WTC11 (cell line): ENCODE measurements around the gene SPDEF. TPM values are rescaled to one million over a fixed set of nuclear protein-coding genes. Genes with fewer than 3 reads are reported as not detected.

ENCODE experiments used
- ATAC-seq: fragments of 200-7000 bp; cut with Tn5 transposase; 2 replicates; pipeline ENCODE4 v1.10.0; 2021; ENCODE audit warnings: mild to moderate bottlenecking, moderate library complexity
- CTCF ChIA-PET: fragments of 300-600 bp; sonication (Branson Sonifier 250); formaldehyde crosslinking; loops from one replicate; lab custom pipeline; 2021; ENCODE audit warnings: antibody characterized with exemption; lab: Charles Lee
- POLR2A ChIA-PET: fragments of 350-600 bp; sonication (Branson Sonifier 250); formaldehyde crosslinking; loops from one replicate; lab custom pipeline; 2021; ENCODE audit warnings: antibody characterized with exemption; lab: Charles Lee
- DNase-seq: peaks from one replicate; pipeline ENCODE4 v3.0.0; 2021; ENCODE audit warnings: low spot score
- H3K27ac Mint-ChIP-seq: 2 replicates; pipeline ENCODE4 v1.8.0; 2021; ENCODE audit warnings: mixed read lengths
- H3K27me3 Mint-ChIP-seq: 2 replicates; pipeline ENCODE4 v1.8.0; 2021; ENCODE audit warnings: low read depth, mild to moderate bottlenecking, moderate library complexity, mixed read lengths
- H3K36me3 Mint-ChIP-seq: 2 replicates; pipeline ENCODE4 v1.8.0; 2021; ENCODE audit warnings: mixed read lengths
- H3K4me1 Mint-ChIP-seq: 2 replicates; pipeline ENCODE4 v1.8.0; 2022; ENCODE audit warnings: mixed read lengths
- H3K4me3 Mint-ChIP-seq: 2 replicates; pipeline ENCODE4 v1.8.0; 2021; ENCODE audit warnings: mild to moderate bottlenecking, moderate library complexity, mixed read lengths
- H3K9me3 Mint-ChIP-seq: 2 replicates; pipeline ENCODE4 v1.8.0; 2021; ENCODE audit warnings: mixed read lengths
- ESRRA ChIP-seq: sonication (generic); formaldehyde crosslinking; IDR thresholded peaks from 2 replicates; pipeline ENCODE4 v1.8.1; 2022; ENCODE audit warnings: mild to moderate bottlenecking, missing genetic modification reagents, borderline replicate concordance
- GABPB1 ChIP-seq: sonication (generic); formaldehyde crosslinking; IDR thresholded peaks from 2 replicates; pipeline ENCODE4 v1.8.1; 2023; ENCODE audit warnings: mild to moderate bottlenecking, missing genetic modification reagents
- IRF2 ChIP-seq: sonication (generic); formaldehyde crosslinking; IDR thresholded peaks from 2 replicates; pipeline ENCODE4 v1.8.0; 2022; ENCODE audit warnings: low read depth, missing genetic modification reagents, borderline replicate concordance
- NFE2L1 ChIP-seq: sonication (generic); formaldehyde crosslinking; IDR thresholded peaks from 2 replicates; pipeline ENCODE4 v1.8.1; 2023; ENCODE audit warnings: missing genetic modification reagents
- NR3C1 ChIP-seq: sonication (generic); formaldehyde crosslinking; conservative IDR thresholded peaks from 2 replicates; pipeline ENCODE4 v1.8.1; 2023; ENCODE audit warnings: low read depth, mild to moderate bottlenecking, missing genetic modification reagents
- SMAD3 ChIP-seq: sonication (generic); formaldehyde crosslinking; IDR thresholded peaks from 2 replicates; pipeline ENCODE4 v1.8.0; 2022; ENCODE audit warnings: missing genetic modification reagents, mild to moderate bottlenecking, borderline replicate concordance
- TEAD4 ChIP-seq: sonication (generic); formaldehyde crosslinking; IDR thresholded peaks from 2 replicates; pipeline ENCODE4 v1.8.0; 2022; ENCODE audit warnings: mild to moderate bottlenecking, missing genetic modification reagents
- ZNF423 ChIP-seq: fragments of 250-450 bp; sonication (Bioruptor Pico); IDR thresholded peaks from 2 replicates; pipeline ENCODE4 v2.1.2; 2022; ENCODE audit warnings: mild to moderate bottlenecking, moderate library complexity
- total RNA-seq: library from RNA; stranded (reverse); gene quantifications from 3 replicates; pipeline ENCODE4 v1.2.3, GENCODE V29; 2021
- TF ChIP-seq, protein P1 (sequence below): sonication (generic); formaldehyde crosslinking; IDR thresholded peaks from 2 replicates; pipeline ENCODE4 v1.8.0; 2022; ENCODE audit warnings: missing genetic modification reagents
- TF ChIP-seq, protein P2 (sequence below): sonication (generic); formaldehyde crosslinking; IDR thresholded peaks from 2 replicates; pipeline ENCODE4 v1.8.1; 2023; ENCODE audit warnings: mild to moderate bottlenecking, missing genetic modification reagents, moderate library complexity
- TF ChIP-seq, protein P3 (sequence below): sonication (generic); formaldehyde crosslinking; IDR thresholded peaks from 2 replicates; pipeline ENCODE4 v1.8.1; 2023; ENCODE audit warnings: mild to moderate bottlenecking, moderate library complexity, missing genetic modification reagents
- TF ChIP-seq, protein P4 (sequence below): fragments of 250-450 bp; sonication (Bioruptor Pico); IDR thresholded peaks from 2 replicates; pipeline ENCODE4 v1.9.0; 2021; ENCODE audit warnings: mild to moderate bottlenecking
- TF ChIP-seq, protein P5 (sequence below): fragments of 250-450 bp; sonication (Bioruptor Pico); conservative IDR thresholded peaks from 2 replicates; pipeline ENCODE4 v1.9.0; 2021; ENCODE audit warnings: mild to moderate bottlenecking

SPDEF gene
- total RNA-seq, 1 experiment from 2014 or later: 0.72 TPM

DNA sequence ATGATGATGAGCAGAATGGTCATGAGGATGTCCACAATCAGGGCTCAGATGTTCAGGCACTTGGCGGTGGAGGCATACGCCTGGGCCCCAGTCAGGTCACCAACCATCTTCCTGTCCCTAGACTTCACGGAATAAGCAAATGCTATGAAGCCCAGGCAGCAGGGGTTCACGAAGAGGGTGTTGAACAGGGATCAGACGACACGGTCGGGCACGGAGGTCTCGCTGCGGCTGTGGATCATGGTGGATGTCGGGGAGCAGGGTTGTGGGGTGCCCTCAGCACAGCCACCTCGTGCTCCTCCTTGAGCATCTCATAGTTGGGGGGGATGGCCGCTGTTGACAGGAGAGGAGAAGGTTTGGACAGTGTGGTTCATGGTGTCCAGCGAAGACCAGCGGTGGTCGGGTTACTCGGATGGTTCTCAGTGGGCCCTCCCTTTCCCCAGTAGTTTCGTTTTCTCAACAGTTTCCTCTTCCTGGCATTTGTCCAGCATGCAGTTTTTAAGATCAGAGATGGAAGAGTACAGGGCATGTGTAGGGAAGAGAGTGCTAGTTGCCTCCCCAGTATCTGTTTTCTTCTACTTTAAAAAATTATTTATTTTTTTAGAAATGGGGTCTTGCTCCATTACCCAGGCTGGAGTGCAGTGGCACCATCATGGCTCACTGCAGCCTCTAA is 20.3 kb upstream of the SPDEF start (continued):
- TF ChIP-seq, protein P1, sequence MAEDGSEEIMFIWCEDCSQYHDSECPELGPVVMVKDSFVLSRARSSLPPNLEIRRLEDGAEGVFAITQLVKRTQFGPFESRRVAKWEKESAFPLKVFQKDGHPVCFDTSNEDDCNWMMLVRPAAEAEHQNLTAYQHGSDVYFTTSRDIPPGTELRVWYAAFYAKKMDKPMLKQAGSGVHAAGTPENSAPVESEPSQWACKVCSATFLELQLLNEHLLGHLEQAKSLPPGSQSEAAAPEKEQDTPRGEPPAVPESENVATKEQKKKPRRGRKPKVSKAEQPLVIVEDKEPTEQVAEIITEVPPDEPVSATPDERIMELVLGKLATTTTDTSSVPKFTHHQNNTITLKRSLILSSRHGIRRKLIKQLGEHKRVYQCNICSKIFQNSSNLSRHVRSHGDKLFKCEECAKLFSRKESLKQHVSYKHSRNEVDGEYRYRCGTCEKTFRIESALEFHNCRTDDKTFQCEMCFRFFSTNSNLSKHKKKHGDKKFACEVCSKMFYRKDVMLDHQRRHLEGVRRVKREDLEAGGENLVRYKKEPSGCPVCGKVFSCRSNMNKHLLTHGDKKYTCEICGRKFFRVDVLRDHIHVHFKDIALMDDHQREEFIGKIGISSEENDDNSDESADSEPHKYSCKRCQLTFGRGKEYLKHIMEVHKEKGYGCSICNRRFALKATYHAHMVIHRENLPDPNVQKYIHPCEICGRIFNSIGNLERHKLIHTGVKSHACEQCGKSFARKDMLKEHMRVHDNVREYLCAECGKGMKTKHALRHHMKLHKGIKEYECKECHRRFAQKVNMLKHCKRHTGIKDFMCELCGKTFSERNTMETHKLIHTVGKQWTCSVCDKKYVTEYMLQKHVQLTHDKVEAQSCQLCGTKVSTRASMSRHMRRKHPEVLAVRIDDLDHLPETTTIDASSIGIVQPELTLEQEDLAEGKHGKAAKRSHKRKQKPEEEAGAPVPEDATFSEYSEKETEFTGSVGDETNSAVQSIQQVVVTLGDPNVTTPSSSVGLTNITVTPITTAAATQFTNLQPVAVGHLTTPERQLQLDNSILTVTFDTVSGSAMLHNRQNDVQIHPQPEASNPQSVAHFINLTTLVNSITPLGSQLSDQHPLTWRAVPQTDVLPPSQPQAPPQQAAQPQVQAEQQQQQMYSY (CRISPR knock-in tag): no peak
- no peak for TF ChIP-seq IRF2 (CRISPR knock-in tag)
- TF ChIP-seq SMAD3 (CRISPR knock-in tag): no peak
- TF ChIP-seq, protein P2, sequence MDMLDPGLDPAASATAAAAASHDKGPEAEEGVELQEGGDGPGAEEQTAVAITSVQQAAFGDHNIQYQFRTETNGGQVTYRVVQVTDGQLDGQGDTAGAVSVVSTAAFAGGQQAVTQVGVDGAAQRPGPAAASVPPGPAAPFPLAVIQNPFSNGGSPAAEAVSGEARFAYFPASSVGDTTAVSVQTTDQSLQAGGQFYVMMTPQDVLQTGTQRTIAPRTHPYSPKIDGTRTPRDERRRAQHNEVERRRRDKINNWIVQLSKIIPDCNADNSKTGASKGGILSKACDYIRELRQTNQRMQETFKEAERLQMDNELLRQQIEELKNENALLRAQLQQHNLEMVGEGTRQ (CRISPR knock-in tag): no peak
- no peak for TF ChIP-seq ESRRA (CRISPR knock-in tag)
- TF ChIP-seq, protein P3, sequence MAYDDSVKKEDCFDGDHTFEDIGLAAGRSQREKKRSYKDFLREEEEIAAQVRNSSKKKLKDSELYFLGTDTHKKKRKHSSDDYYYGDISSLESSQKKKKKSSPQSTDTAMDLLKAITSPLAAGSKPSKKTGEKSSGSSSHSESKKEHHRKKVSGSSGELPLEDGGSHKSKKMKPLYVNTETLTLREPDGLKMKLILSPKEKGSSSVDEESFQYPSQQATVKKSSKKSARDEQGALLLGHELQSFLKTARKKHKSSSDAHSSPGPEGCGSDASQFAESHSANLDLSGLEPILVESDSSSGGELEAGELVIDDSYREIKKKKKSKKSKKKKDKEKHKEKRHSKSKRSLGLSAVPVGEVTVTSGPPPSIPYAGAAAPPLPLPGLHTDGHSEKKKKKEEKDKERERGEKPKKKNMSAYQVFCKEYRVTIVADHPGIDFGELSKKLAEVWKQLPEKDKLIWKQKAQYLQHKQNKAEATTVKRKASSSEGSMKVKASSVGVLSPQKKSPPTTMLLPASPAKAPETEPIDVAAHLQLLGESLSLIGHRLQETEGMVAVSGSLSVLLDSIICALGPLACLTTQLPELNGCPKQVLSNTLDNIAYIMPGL (CRISPR knock-in tag): no peak

DNA sequence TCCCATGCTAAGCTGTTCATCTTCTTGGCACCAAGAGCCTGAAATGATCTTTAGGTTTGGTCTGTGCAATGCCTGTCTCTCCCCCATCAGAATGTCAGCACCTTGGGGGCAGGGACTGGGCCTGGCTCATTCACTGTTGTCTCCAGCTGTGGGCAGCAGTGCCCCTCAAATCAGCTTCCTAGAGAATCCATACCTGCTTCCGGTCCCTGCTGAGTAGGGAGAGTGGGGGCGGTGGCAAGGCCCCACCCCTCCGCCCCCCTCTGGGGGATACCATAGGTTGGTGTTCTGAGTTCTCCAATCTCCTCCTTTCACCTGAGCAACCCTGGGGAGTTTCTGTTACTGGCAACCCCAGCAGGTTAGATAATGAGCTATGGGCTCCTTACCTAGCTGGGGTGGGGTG is 19.2 kb upstream of the SPDEF start:
- Mint-ChIP-seq H3K9me3 (no peaks in the 10 kb centered on the region), H3K36me3 (no peaks in the 10 kb centered on the region), H3K4me1 (peaks cover 16% of the 10 kb centered on the region), H3K4me3 (no peak overlapping the region), H3K27ac (peak overlapping the region; percentile 82; the same call in 1 of the 2 replicates), H3K27me3 (no peaks in the 10 kb centered on the region; the same call in 1 of the 2 replicates)
- TF ChIP-seq, protein P4, sequence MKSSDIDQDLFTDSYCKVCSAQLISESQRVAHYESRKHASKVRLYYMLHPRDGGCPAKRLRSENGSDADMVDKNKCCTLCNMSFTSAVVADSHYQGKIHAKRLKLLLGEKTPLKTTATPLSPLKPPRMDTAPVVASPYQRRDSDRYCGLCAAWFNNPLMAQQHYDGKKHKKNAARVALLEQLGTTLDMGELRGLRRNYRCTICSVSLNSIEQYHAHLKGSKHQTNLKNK: no peak
- TF ChIP-seq GABPB1: no peak
- no peak for TF ChIP-seq NFE2L1 (CRISPR knock-in tag)
- TF ChIP-seq, protein P5, sequence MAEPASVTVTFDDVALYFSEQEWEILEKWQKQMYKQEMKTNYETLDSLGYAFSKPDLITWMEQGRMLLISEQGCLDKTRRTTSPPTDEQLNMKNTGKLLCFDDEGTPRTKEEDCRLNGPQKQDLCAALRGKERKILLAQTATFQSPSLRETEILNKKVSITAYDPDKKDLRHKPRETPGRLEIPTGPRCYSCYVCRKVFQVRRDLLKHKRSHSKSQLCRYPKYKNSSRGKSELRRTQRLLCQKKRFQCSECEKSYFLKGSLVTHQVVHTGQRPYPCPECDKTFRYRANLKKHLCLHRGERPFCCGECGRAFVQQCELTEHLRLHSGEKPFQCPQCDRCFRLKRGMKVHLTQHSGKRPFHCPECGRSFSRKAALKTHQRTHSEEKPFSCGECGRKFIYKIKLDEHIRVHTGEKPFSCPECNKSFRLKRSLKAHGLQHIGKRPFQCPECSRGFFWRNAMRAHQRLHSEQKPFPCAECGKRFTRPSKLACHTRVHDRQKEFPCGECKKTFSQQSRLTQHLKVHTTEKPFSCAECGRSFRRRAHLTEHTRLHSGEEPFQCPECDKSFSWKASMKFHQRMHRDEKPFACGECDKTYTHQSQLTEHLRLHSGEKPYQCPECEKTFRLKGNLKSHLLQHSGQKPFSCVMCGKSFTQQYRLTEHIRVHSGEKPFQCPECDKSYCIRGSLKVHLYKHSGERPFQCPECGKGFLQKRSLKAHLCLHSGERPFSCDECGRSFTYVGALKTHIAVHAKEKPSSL (CRISPR knock-in tag): no peak
- TF ChIP-seq ZNF423 (CRISPR knock-in tag): peak; percentile 79
- TF ChIP-seq NR3C1 (CRISPR knock-in tag): no peak
- TF ChIP-seq TEAD4 (CRISPR knock-in tag): no peak
- ATAC-seq (peak; percentile 55), DNase-seq (peak; percentile 38)
- CTCF ChIA-PET: interaction anchor here (0.7 to 2.3 kb wide), 8 partner anchors 9 to 115 kb away, joined by 3 to 15 read pairs (median 5); no protein-coding TSS in a partner anchor
- POLR2A ChIA-PET: no interaction called here
